Heart left ventricle (tissue), 16 donors: ENCODE results near the gene TARS2. TPM values are rescaled to one million over a fixed set of nuclear protein-coding genes. Genes with fewer than 3 reads are reported as not detected.

Experiments
- ATAC-seq, 4 donors: fragments of 200-7000 bp; cut with Tn5 transposase; one replicate each; pipeline ENCODE4 v1.9.1; 2020 to 2022; ENCODE audit warnings: moderate library complexity in 4 of 4, mild to moderate bottlenecking in 3 of 4, moderate number of reproducible peaks in 1 of 4
- DNase-seq, 5 donors: peaks; one replicate each; pipeline ENCODE4 v3.0.0-alpha.2; 2020
- H3K27ac ChIP-seq, 12 donors: fragments of 200-600 bp; sonication (generic) in 4 of 12; one replicate each; pipeline versions ENCODE4 v1.5.0 to v1.8.0; 2016 to 2022; ENCODE audit warnings: mild to moderate bottlenecking in 2 of 12
- H3K27me3 ChIP-seq, 9 donors: fragments of 200-600 bp; sonication (generic) in 2 of 9; one replicate each; pipeline versions ENCODE4 v1.5.1 to v1.8.0; 2016 to 2022; ENCODE audit warnings: mild to moderate bottlenecking in 3 of 9
- H3K36me3 ChIP-seq, 9 donors: fragments of 200-600 bp; sonication (generic) in 2 of 9; one replicate each; pipeline versions ENCODE4 v1.5.0 to v1.8.0; 2018 to 2022; ENCODE audit warnings: mild to moderate bottlenecking in 2 of 9
- H3K4me1 ChIP-seq, 12 donors: fragments of 200-600 bp; sonication (generic) in 4 of 12; one replicate each; pipeline versions ENCODE4 v1.5.0 to v1.8.0; 2016 to 2022; ENCODE audit warnings: mild to moderate bottlenecking in 3 of 12
- H3K4me3 ChIP-seq, 12 donors: fragments of 200-600 bp; sonication (generic) in 4 of 12; one replicate each; pipeline versions ENCODE4 v1.5.0 to v1.8.0; 2017 to 2022; ENCODE audit warnings: mild to moderate bottlenecking in 9 of 12, moderate library complexity in 4 of 12
- H3K9me3 ChIP-seq, 12 donors: fragments of 200-600 bp; sonication (generic) in 4 of 12; one replicate each; pipeline versions ENCODE4 v1.5.0 to v1.8.0; 2016 to 2022; ENCODE audit warnings: mild to moderate bottlenecking in 1 of 12
- POLR2A ChIP-seq, 2 donors: fragments of 450-650 bp; IDR thresholded peaks; one replicate each; pipeline ENCODE4 v1.6.1; 2017; ENCODE audit warnings: antibody characterized with exemption in 2 of 2, mild to moderate bottlenecking in 2 of 2, moderate library complexity in 2 of 2
- WGBS, 4 donors: extraction: QIAGEN DNeasy Blood & Tissue Kit in 2 of 4; methylation state at CpG; one replicate each; pipeline versions ENCODE4 v1.1.5 to v1.1.7; 2013 to 2018; 5-methylcytosine and 5-hydroxymethylcytosine counted together
- intact Hi-C, 10 donors: fragments of 100-400 bp; cut with DNase I; formaldehyde crosslinking; loops; one replicate each; pipeline versions ENCODE4 v1.11.1 to v1.14.2; 2022
- polyA plus RNA-seq, 2 donors: library from polyadenylated mRNA; stranded (reverse); fragments of 200-250 nt; gene quantifications; one replicate each; pipeline ENCODE4 v1.2.3, GENCODE V29; 2013
- total RNA-seq, 9 donors: library from RNA; depleted of rRNA in 2 of 9; stranded (reverse); fragments of >200 nt in 2 of 9; fragmentation: NEBNext Ultra II Directional in 3 of 9; extraction: Animal tissue kit (Norgen Biotek cat#: 25700) in 3 of 9; gene quantifications; one replicate each; pipeline versions ENCODE4 v1.1.0 to v1.2.4, GENCODE V29; 2016 to 2023
- TF ChIP-seq, protein P1 (sequence below), 12 donors: fragments of 200-600 bp; sonication (generic) in 4 of 12; IDR thresholded peaks; one replicate each; pipeline versions ENCODE4 v1.5.0 to v1.8.0; 2018 to 2022; ENCODE audit warnings: antibody characterized with exemption in 12 of 12, mild to moderate bottlenecking in 5 of 12
- donor health status: ischemic (EF 13 %, LVEDD 7.1; RV severe dilation, severe dysfunction).
- donor health status: healthy with polysubstance abuse.
- donor health status: DM: no; HTN: yes; CAD: no.
- donor health status: DM: no; HTN: no; CAD: no.
- donor health status: ischemic (EF 25% LVEDD 6.9; RV normal size, moderate dysfunction).
- donor health status: ischemic (EF 25% LVEDD 5.7; RV mildly dilated, moderate dysfunction).
- donor health status: healthy.
- donor health status: DM: yes; HTN: yes; CAD: no.
- donor health status: ischemic (EF 35%, LVEDD 5.7; RV mildly dilated, moderate dysfunction).
- donor health status: nonischemic (EF 11% LVEDD 7.7; RV severe dilation, severe dysfunction).
- donor health status: DM: yes; HTN: yes; CAD: no.
- donor health status: PGD.
- donor health status: ischemic (EF 29% LVEDD 5.4; RV normal size, mild dysfunction).
- donor health status: nonischemic (EF 23%, LVEDD 6.1; RV moderate dilation, normal function).

The TARS2 gene
- total and polyA plus RNA-seq, 11 donors = 21.9 to 46.5 (median 28.9) TPM

DNA sequence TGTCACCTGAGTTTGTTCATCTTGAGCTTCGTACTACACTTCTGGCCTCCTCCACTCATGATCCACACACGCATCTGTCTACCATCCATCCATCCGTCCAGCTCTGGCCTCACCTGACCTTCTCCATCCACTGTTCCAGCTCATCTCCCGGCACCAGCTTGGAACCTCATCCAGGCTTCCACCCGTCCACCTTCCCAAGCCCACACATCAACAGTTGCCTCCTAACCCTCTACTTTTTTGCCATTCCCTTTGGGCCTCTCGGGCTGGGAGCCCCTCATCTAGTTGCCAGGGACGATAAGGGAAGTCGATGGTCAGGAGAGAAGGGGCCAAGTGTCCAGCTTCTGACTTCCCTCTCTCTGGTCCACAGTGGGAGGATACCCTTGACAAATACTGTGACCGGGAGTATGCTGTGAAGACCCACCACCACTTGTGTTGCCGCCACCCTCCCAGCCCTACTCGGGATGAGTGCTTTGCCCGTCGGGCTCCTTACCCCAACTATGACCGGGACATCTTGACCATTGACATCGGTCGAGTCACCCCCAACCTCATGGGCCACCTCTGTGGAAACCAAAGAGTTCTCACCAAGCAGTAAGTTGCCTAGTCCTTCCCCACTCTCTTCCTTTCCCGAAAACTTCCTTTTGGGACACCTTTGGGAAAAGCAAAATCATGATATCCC lies 24.9 kb downstream of the TARS2 start:
- Histone ChIP-seq H3K27ac (no peak overlapping the region), H3K4me3 (no peak overlapping the region), H3K36me3 (peaks cover 0 to 39% (median 3%) of the 10 kb centered on the region in 9 donors), H3K27me3 (no peaks in the 10 kb centered on the region), H3K9me3 (no peaks in the 10 kb centered on the region), H3K4me1 (peaks cover 0 to 38% (median 23%) of the 10 kb centered on the region in 12 donors)
- ATAC-seq (no peak), DNase-seq (no peak)
- intact Hi-C loops = no loop called here
- 87 to 95% (median 90%) methylated on average over 17 of the region's 17 CpGs for WGBS, 4 donors
- TF ChIP-seq POLR2A (IDR thresholded peaks at IDR 0.05) = no peak
- TF ChIP-seq, protein P1, sequence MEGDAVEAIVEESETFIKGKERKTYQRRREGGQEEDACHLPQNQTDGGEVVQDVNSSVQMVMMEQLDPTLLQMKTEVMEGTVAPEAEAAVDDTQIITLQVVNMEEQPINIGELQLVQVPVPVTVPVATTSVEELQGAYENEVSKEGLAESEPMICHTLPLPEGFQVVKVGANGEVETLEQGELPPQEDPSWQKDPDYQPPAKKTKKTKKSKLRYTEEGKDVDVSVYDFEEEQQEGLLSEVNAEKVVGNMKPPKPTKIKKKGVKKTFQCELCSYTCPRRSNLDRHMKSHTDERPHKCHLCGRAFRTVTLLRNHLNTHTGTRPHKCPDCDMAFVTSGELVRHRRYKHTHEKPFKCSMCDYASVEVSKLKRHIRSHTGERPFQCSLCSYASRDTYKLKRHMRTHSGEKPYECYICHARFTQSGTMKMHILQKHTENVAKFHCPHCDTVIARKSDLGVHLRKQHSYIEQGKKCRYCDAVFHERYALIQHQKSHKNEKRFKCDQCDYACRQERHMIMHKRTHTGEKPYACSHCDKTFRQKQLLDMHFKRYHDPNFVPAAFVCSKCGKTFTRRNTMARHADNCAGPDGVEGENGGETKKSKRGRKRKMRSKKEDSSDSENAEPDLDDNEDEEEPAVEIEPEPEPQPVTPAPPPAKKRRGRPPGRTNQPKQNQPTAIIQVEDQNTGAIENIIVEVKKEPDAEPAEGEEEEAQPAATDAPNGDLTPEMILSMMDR (IDR thresholded peaks at IDR 0.05) = no peak

- ATAC-seq = no peak
- peaks cover 0 to 32% (median 19%) of the 10 kb centered on the region in 12 donors for H3K4me1 ChIP-seq
- no peak for TF ChIP-seq POLR2A (IDR thresholded peaks at IDR 0.05)
- TF ChIP-seq, protein P1 (IDR thresholded peaks at IDR 0.05) = no peak
- no peaks in the 10 kb centered on the region for H3K9me3 ChIP-seq
- no peak overlapping the region for H3K4me3 ChIP-seq
- no peaks in the 10 kb centered on the region for H3K27me3 ChIP-seq
- intact Hi-C loops = no loop called here
- WGBS, 4 donors = 69 to 94% (median 83%) methylated on average over 2 of the region's 2 CpGs
- H3K27ac ChIP-seq = no peak overlapping the region
- peaks cover 0 to 37% (median 3%) of the 10 kb centered on the region in 9 donors for H3K36me3 ChIP-seq
- no peak for DNase-seq
These were observed 25.6 kb downstream of the TARS2 start for GRCh38 chr1:150512846-150513245.

GRCh38 chr1:150513351-150513791 lies 26.2 kb downstream of the TARS2 start:
- intact Hi-C loops = no loop called here
- no peak for DNase-seq

GRCh38 chr1:150514260-150514659 lies 27.0 kb downstream of the TARS2 start:
- Histone ChIP-seq H3K27me3 (no peaks in the 10 kb centered on the region), H3K27ac (peak overlapping the region in 1 of 12 donors; percentile 87), H3K4me1 (peaks cover 0 to 20% (median 13%) of the 10 kb centered on the region in 12 donors), H3K9me3 (no peaks in the 10 kb centered on the region), H3K4me3 (peak overlapping the region in 1 of 12 donors; percentile 76), H3K36me3 (peaks cover 0 to 37% (median 3%) of the 10 kb centered on the region in 9 donors)
- DNase-seq = no peak
- WGBS, 4 donors = 83 to 98% (median 90%) methylated on average over 8 to 9 of the region's 9 CpGs
- intact Hi-C loops = no loop called here
- no peak for ATAC-seq
- TF ChIP-seq, protein P1 (IDR thresholded peaks at IDR 0.05) = no peak
- TF ChIP-seq POLR2A (IDR thresholded peaks at IDR 0.05) = no peak

More at GRCh38 chr1:150513351-150513791, 26.2 kb downstream of the TARS2 start:
- TF ChIP-seq POLR2A (IDR thresholded peaks at IDR 0.05) = no peak
- TF ChIP-seq, protein P1 (IDR thresholded peaks at IDR 0.05) = no peak
- peaks cover 0 to 27% (median 15%) of the 10 kb centered on the region in 12 donors for H3K4me1 ChIP-seq
- peaks cover 0 to 37% (median 3%) of the 10 kb centered on the region in 9 donors for H3K36me3 ChIP-seq
- no peaks in the 10 kb centered on the region for H3K27me3 ChIP-seq
- WGBS, 4 donors = 81 to 85% (median 83%) methylated on average over 7 of the region's 7 CpGs
- no peaks in the 10 kb centered on the region for H3K9me3 ChIP-seq
- H3K4me3 ChIP-seq = no peak overlapping the region
- no peak for ATAC-seq
- H3K27ac ChIP-seq = no peak overlapping the region
